ENCODE data around the gene IFNA2.
"Not testable (repeated sequence)": the region's sequence is repeated elsewhere in the genome, so short reads cannot be mapped to it uniquely, and the experiment has no call there.

IFNA2 gene
- total RNA-seq, result 0 reads per million in 4 experiments

DNA sequence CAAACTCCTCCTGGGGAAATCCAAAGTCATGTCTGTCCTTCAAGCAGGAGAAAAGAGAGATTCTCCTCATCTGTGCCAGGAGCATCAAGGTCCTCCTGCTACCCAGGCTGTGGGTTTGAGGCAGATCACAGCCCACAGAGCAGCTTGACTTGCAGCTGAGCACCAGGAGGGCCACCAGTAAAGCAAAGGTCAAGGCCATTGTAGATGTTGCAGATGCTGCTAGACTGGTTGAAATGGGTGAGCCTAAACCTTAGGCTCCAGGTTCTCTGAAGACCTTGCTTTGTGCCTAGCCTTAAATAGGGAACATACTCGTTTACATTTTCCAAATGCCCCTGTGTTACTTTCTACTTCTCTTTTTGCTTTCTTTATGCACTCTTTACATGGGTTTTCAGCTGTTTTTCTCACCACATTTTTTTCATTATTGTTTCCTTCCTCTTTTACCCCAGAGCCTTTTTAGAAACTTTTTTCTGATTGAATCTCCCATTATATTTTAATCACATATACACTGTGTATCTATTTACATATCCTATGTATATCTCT, at the start of gene IFNA2:
Gene IFNA2, minus strand, starts transcription at position 268 of the 540 bp plus-strand sequence. Its CDS starts 69 bp downstream, at position 199.
- no peak for DNase-seq

DNA sequence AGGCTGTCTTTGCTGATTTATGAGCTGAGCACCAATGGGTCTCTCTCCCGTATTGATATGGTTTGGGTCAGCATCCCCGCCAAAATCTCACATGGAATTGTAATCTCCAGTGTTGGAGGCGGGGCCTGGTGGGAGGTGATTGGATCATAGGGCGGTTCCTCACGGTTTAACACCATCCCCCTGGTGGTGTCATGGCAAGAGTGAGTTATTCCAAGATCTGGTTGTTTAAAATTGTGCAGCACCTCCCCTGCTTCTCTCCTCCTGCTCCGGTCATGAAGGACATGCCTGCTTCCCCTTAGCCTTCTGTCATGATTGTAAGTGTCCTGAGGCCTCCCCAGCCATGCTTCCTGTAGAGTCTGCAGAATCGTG, 49.8 kb upstream of the IFNA2 start:
- DNase-seq, result not testable (repeated sequence)

DNA sequence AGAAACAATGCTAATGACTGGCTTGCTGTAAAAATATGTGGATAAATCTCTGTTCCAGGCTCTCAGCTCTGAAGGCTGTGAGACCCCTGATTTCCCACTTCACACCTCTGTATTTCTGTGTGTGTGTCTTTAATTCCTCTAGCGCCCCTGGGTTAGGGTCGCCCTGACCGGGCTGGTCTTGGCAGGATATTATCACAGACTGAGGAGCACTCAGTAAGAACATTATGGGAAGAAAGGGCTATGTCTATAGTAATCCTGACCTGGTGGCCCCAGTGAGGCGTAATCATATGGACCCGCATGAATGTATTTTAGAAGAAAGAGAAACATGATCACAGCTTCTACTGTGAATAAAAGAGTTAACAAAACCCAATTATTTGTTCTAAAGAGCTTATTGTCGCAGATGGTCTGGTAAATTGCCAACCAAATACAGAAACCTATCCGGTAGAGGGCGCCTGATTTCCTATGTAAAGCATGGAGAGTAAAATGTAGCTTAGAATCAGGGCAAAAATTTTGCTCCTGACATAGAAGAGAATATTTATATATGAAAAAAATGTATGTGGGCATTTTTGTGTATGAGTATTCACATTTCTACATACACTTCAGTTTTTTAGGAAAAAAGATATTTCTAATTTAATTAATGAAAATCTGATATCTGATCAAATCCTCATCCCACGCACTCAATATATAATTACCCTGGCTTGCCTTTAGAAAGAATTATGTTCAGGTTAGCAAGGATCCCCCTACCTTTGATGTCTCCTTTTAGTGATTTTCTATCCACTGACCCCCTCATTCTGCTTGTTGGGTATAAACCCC, 49.2 kb upstream of the IFNA2 start:
- DNase-seq, result no peak

DNA sequence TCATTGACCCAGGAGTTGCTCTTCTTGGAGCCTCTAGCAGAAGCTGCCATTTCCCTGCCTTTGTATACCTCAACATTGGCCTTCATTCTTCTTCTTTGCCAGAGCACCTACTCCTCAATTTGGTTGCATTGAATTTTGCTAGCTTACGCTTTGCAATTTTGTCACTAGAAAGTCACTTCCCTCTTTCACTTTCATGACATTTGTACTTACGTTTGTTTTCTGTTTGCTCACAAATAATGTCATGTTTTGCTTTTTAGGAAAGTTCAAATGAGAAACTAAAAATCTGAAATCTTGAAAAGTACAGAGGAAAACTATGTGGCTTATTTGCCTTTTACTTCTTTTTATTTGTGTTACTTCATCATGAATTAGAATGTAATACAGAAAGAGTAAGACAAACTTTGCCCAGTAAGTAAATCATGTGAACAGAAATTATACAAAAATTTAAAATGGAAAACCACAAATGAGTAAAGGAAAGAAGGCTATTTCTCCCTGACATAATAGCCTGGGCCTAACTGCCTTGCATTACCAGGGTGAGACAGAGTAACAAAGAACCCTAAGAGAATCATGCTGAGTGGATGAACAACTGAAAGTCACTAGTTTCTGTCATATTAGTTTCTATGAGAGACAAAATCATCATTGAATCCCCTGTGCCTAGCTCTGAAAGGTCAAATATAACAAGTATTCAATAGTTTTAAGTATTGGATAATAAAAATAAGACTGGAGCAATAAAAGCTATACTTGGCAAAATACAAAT, 47.7 kb upstream of the IFNA2 start:
- DNase-seq, result no peak

DNA sequence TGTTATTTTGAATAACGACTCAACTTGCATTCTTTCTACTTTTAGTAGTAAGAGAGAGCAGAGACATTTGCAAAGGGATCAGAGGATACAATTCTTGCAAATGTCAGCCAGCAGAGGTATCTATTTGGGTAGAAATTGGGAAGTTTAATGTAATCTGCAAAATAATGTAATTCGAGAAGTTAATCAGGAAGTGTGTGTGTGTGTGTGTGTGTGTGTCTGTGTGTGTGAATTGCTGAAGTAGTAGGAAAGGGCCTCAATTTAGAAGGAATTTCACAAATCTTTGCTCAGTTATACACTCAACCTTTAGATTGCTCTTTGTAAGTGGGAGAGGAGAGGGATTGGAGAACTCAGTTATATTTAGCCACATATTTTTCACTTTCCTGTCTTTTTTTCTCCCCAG, 44.0 kb upstream of the IFNA2 start:
- no peak for DNase-seq

DNA sequence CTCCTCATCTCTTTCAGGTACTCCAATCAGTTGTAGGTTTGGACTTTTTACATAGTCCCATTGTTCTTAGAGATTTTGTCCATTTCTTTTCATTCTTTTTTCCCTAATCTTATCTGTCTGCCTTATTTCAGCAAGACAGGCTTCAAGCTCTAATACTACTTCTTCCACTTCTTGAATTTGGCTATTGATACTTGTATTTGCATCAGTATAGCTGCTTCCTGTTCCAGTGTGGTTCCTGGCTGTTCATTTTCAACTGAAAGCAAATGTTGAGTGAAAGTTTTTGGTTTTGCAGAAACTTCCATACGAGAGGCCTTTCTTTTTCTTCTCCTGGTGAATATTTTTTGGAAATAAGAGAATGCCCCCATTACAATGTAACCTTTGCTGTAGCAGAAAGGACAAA, 43.0 kb upstream of the IFNA2 start:
- no peak for DNase-seq

DNA sequence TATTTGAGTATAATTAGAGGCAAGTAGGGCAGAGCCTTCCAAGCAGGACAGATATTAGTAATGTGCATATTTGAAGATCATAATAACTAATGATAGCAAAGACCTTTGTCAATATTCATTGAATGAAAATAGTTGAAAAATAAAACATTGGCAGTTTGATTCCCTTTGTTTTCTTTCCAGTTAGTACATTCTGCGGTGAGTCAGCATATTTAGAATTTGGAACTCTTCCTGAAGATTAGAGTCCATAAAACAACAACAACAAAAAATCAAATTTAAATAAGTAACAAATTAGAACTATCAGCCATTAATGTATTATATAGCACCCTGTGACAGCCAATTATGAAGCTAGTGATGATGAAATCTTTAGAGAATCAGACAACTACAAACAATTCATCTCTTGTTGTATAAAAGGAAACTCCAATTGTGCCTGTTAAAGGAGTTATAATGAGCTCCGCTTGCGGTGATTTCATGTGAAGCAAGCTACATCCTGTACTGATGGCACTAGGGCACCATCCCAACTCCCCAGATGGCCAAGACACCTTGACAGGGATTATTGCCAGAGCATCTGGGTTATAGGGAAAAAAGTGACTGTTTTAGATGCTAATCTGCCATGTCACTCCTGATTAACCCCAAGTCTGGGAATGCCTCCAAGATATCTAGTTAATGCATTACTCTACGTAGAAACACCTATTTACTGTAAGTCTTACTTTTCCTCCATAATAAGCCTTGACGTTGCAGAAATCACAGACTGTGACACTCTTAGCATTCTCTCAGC, 30.5 kb upstream of the IFNA2 start:
- no peak for DNase-seq

DNA sequence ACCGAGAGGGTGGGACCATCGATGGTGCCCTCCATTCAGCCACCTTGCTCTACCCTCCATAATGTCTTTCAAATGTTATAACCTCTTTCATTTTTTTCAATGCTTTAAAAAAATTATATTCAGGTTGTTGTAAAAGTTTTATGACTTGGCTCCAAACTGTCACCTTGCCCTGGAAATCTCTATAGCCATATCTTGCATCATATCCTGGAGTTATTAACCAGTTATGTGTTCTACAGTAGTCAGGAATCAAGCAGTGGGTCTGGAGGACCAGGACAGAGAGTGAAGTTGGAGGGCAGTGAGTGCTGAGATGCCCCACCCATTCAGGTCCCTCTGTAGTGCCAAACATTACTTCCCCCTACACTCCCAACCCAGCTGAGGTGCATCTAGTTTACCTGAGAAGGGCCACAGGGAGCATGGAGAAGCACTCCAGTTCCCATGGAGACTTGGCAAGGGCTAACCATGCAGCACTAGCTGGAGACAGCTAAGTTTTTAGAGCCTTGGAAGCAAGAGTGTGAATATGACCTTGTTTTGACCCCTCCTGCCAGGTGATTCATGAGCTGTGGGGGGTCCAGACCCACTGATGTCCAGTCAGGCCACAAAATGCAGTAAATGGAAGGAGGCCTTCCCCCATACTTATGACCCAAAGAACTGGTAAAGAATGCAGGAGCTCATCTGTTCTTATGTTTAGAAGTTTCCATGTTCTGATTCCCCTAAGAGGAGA, 29.2 kb upstream of the IFNA2 start:
- DNase-seq, result no peak

DNA sequence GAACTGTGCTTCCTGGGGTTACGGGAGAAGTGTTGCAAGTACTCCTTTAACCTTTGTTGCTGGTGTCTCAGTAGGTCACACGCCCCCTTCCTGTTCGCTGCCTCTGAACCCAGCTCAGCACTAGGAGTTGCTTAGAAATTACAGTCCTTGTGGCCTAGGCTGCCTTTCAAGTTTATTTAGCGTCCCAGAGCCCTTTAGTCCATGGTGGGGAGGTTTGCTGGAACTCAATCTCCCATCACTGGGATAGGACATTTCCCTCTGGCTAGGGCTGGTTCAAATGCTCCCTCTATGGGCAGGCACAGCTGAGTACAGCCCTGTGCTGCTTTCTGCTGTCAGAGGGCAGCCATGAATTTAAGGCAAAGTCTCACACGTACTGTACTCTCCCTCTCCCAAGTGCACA, 28.4 kb upstream of the IFNA2 start:
- DNase-seq, result no peak

DNA sequence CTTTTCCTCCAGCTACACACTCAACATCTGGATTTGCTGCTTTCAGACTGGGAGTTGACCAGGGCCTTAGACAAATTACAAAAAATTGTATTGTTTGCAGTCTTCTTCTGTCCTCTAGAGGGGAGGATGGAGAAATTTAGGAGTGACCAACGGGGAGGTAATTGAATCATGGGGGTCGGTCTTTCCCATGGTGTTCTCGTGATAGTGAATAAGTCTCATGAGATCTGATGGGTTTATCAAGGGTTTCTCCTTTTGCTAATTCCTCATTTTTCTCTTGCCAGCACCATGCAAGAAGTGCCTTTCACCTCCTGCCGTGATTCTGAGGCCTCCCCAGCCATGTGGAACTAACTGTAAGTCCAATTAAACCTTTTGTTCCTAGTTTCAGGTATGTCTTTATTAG, 28.0 kb upstream of the IFNA2 start:
- no peak for DNase-seq

DNA sequence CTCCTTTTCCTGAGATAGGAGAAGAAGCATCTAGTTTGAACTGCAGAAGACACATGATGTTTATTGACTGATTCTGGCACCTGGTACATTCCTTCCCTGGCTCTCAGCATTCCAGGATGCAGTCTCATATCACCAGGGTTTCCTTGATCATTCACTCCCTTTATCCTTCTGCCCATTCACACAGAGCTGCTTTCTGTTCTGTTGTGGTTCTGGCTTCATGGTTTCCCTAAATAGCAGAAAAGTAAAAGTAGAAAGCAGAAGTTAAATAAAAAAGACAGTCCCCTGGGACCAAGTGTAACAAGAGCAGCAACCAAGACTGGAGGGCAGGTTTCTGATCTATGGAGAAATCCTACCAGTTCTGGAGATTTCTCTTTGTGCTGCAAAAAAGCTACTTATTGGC, 26.9 kb upstream of the IFNA2 start:
- DNase-seq, result no peak

DNA sequence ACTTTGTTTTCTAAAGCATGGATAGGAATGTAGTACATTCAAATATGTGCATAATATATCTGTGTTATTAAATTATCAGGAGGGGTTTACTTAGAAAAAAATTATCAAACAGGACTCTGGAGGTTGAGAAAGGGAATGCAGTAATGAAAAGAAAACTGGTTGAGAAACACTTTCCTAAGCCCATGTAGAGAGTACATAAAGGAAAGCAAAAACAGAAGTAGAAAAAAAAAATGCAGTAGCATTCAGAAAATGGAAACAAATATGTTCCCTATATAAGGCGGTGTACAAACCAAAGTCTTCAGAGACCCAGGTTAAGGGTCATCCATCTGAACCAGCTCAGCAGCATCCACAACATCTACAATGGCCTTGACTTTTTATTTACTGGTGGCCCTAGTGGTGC, 23.6 kb upstream of the IFNA2 start, which contains the start of gene IFNA8:
Gene IFNA8, plus strand, starts transcription at position 301 of the 400 bp plus-strand sequence. Its CDS starts 60 bp downstream, at position 361.
- DNase-seq, result no peak

DNA sequence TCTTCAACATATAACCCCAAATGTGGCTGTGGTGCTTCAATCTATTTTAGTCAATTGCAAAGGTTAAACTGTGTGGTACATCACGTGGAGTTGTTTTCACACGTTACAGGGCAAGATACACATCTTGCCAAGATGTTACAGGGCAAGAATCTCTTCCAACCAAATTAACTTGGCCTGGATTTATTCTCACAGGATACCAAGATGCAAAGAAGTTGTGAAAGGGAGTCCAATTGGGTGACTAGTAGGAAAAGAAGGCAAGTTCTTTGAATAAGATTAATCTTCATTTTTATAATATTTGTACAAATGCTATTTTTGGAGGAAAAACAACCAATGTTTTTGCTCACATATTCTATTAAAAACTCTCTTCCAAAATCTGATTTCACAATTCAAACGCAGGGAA, 18.9 kb upstream of the IFNA2 start:
- no peak for DNase-seq

DNA sequence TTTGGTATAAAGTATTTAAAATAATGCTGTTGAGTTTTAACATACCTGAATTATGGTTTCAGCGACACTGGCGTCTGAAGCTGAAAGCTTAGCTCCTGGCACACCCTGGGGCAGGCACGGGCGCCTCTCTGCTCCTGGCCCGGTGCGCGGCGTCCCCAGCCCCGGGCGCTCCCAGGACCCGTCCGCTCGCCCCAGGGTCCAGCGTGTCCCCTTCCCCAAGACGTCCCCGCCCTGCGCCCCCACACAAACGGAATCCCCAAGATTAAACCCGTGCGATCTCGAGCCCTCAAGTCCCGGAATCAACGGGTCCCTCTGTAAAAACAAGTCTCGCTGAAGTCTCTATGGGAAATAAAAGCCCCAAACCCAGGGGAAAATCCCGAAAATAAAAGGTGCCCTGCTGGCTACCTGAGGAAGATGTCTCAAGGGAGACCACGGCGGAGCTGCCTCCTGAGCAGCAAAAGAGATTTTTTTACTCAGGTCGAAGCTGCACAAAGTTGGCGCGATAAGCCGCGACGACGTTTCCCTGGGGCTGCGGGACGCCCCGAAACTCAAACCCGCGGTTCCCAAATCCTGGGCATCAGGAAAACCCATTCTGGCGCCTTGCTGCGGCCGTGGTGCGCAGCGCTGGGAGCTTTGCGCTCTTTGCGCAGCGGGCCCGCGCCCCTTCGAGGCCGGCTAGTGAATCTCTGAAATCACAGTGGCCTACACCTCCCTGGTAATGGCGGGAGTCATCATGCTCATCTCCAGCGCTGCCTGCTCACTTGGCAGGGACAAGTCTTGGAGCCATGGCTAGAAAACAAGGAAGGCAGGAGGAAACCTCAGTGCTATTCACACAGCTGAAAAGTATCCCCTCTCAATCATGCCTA, 17.4 kb upstream of the IFNA2 start:
- no peak for DNase-seq

DNA sequence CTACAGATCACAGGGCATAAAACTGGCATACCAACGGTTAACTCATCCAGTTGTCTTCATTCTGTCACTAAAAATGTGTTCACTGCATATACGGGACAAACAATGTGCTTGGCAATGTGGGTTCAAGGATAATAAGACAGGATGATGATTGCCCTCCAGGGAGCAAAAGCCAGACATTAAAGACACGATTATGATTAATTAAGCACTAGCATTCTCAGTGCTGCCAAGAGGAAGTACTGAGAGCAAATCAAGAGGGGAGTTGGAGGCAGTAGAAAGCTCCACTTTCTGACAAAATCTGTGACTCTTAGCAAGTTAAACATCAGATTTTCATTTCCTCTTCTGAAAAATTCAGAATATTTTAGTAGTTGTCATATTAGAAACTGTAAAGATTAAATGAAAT, 14.8 kb upstream of the IFNA2 start:
- DNase-seq, result no peak

DNA sequence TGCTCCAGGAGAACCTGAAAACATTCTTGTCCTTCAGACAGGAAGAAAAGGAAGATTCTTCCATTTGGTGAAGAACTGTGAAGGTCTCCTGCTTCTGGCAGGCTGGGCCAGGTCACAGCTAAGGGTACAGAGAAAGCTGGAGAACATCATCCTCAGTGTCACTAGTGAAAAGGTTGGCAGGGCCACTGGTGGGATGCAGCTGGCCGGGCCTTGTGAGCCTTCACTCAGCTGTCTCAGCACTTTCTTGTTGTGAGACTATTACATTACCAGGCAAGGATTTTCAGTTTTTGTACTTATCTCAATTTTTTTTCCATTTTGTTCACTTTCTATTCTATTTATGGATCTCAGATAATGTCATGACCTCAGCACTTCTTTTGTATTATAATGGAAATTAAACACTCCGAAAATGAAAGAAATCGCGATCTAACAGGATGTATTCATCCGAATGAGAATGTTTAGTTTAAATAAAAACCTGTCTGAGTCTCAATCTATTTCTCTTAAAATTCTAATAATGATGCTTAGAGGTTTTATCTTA, 13.8 kb upstream of the IFNA2 start:
- DNase-seq, result no peak

DNA sequence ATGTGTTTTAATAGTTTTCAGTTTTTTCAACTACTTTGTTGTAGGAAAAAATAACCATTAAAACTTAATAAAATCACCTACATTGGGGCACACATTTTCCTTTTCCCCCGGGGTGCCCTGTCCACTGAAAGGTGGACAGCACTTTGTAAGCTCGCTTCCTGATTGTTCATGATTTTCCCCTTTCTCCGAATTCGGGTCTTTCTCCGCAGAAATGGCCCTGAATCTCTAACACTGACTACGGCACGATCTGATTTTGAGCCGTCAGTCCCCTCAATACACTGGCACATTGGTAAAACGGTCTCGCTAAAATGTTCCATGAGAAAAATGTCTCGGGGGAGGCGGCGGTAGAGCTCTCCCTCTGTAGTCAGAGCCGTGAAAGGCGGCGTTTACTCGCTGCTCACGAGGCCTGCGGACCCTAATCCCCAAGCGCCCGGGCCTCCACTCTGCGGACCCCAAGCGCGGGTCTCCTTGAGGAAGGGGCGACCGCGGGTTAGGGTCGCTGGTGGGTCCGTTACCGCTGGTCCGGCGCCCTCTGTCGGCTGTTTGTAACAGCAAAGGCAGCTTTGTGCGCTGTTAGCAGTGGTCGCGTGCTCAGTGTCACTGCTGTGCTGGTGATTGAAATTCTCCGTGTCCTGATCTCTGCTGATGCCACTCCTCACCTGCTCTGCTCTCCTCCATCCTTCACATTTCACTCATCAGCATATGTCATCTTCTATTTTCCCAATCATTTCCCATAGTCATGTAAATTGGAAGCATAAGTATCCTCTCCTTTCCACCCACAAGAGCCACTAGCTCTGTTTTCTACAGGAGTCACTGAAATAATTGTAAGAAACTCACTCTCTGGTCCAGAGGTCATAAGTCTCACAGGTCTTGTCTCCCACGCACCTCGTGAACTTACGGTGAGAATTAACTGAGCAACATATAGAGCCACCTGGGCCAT, 10.8 kb upstream of the IFNA2 start:
- DNase-seq, result peak; percentile 35

DNA sequence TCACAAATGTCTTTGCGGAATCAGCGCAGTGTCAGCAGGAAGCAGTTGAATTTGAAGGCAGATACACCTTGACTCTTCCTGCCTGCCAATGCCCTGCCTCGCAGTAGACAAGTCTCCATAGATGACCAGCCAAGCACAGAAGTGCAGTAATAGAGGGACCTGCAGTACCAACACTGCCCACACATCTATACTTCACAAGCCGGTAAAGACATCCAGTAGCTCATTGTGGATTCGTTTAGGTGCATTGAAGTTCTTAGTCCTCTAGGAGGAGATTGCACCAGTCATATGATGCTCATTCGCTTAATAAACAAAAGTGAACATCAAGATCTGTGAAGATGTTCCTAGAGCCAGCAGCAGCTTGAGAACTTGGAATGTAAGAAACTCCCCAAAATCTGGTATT, 7.1 kb upstream of the IFNA2 start:
- no peak for DNase-seq

DNA sequence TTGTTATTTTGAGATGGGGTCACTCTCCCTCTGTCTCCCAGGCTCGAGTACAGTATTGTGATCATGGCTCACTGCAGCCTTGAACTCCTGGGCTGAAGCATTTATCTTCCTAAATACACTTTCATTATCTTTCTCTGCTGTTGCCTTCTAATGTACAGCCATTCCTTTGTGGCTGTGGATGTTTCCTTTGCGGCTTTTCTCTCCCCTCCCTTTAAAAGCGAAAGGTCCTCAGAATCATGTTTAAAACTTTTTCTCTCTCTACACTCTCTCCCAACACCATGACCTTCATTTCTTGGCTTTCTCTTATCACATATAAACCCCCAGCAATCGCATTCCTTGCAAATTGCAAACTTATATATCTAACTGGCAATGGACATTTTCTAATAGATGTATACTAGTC, 1.6 kb downstream of the IFNA2 start:
- DNase-seq, result no peak
